DND-41 (cell line): ENCODE results near the gene GPER1.

Experiments used
- EZH2 ChIP-seq: IDR thresholded peaks from 3 replicates; pipeline ENCODE4 v1.6.1; 2012; ENCODE audit warnings: borderline replicate concordance, low read depth, mild to moderate bottlenecking, moderate library complexity, low read length, inconsistent platforms; ENCODE audit not compliant: severe bottlenecking
- TF ChIP-seq, protein P1 (sequence below): IDR thresholded peaks from 2 replicates; pipeline ENCODE4 v1.5.1; 2012; ENCODE audit warnings: borderline replicate concordance, low read length, moderate library complexity, mild to moderate bottlenecking; ENCODE audit not compliant: poor library complexity, severe bottlenecking; ENCODE audit errors: extremely low read depth

DNA sequence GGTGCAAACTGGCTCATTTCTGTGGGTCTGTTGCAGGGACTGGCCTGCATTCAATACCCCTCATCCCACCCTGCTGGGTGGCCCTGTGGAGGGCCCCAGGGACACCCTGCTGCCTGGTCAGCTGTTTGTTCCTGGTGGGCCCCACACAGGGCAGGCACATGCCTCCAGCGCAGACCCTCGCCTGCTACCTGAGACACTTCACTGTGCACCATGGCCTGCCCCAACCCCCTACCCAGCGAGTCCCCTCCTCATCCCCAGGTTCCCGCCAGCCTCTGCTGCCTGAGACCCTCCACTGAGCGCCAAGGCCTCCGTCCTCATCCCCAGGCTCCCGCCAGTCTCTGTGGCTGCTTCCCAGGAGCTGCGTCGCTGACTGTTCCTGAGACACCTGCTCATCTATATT, 26.7 kb upstream of the GPER1 start:
- TF ChIP-seq EZH2: no peak
- TF ChIP-seq, protein P1, sequence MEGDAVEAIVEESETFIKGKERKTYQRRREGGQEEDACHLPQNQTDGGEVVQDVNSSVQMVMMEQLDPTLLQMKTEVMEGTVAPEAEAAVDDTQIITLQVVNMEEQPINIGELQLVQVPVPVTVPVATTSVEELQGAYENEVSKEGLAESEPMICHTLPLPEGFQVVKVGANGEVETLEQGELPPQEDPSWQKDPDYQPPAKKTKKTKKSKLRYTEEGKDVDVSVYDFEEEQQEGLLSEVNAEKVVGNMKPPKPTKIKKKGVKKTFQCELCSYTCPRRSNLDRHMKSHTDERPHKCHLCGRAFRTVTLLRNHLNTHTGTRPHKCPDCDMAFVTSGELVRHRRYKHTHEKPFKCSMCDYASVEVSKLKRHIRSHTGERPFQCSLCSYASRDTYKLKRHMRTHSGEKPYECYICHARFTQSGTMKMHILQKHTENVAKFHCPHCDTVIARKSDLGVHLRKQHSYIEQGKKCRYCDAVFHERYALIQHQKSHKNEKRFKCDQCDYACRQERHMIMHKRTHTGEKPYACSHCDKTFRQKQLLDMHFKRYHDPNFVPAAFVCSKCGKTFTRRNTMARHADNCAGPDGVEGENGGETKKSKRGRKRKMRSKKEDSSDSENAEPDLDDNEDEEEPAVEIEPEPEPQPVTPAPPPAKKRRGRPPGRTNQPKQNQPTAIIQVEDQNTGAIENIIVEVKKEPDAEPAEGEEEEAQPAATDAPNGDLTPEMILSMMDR: no peak
